HEK293 (cell line): ENCODE measurements around the gene PLAU.

Experiments
- GFI1B ChIP-seq: fragments of 450-650 bp; formaldehyde crosslinking; IDR thresholded peaks from 2 replicates; pipeline ENCODE4 v1.5.1; 2016; ENCODE audit warnings: missing biosample characterization, missing genetic modification characterization
- GLIS2 ChIP-seq: fragments of 450-650 bp; formaldehyde crosslinking; IDR thresholded peaks from 2 replicates; pipeline ENCODE4 v1.5.1; 2016; ENCODE audit warnings: missing biosample characterization, missing genetic modification characterization
- HIC1 ChIP-seq: fragments of 450-650 bp; formaldehyde crosslinking; IDR thresholded peaks from 2 replicates; pipeline ENCODE4 v1.5.1; 2016; ENCODE audit warnings: missing biosample characterization, missing genetic modification characterization
- HOXA7 ChIP-seq: sonication (generic); formaldehyde crosslinking; IDR thresholded peaks from 2 replicates; pipeline ENCODE4 v1.8.1; 2022; ENCODE audit warnings: missing genetic modification reagents, borderline replicate concordance
- SCRT1 ChIP-seq: fragments of 450-650 bp; formaldehyde crosslinking; IDR thresholded peaks from 2 replicates; pipeline ENCODE4 v1.5.1; 2016; ENCODE audit warnings: missing biosample characterization, missing genetic modification characterization, borderline replicate concordance
- ZBTB17 ChIP-seq: fragments of 450-650 bp; formaldehyde crosslinking; IDR thresholded peaks from 2 replicates; pipeline ENCODE4 v1.5.1; 2016; ENCODE audit warnings: missing biosample characterization, missing genetic modification characterization
- ZBTB44 ChIP-seq: fragments of 450-650 bp; IDR thresholded peaks from 2 replicates; pipeline ENCODE4 v1.5.1; 2018; ENCODE audit warnings: missing biosample characterization, mild to moderate bottlenecking, missing genetic modification characterization
- ZNF114 ChIP-seq: fragments of 450-650 bp; formaldehyde crosslinking; IDR thresholded peaks from 2 replicates; pipeline ENCODE4 v1.5.0; 2017; ENCODE audit warnings: missing biosample characterization, missing genetic modification characterization
- ZNF133 ChIP-seq: fragments of 450-650 bp; formaldehyde crosslinking; IDR thresholded peaks from 2 replicates; pipeline ENCODE4 v1.5.1; 2016; ENCODE audit warnings: missing biosample characterization, missing genetic modification characterization
- ZNF202 ChIP-seq: fragments of 450-650 bp; formaldehyde crosslinking; IDR thresholded peaks from 2 replicates; pipeline ENCODE4 v1.5.1; 2016; ENCODE audit warnings: missing biosample characterization, missing genetic modification characterization, borderline replicate concordance
- ZNF23 ChIP-seq: fragments of 450-650 bp; formaldehyde crosslinking; IDR thresholded peaks from 2 replicates; pipeline ENCODE4 v1.5.1; 2016; ENCODE audit warnings: missing biosample characterization, missing genetic modification characterization, borderline replicate concordance
- ZNF266 ChIP-seq: fragments of 450-650 bp; formaldehyde crosslinking; IDR thresholded peaks from 2 replicates; pipeline ENCODE4 v1.5.1; 2016; ENCODE audit warnings: missing biosample characterization, missing genetic modification characterization, low read depth
- ZNF302 ChIP-seq: fragments of 450-650 bp; formaldehyde crosslinking; IDR thresholded peaks from 2 replicates; pipeline ENCODE4 v1.5.1; 2016; ENCODE audit warnings: missing biosample characterization, missing genetic modification characterization, low read depth
- ZNF423 ChIP-seq: fragments of 450-650 bp; formaldehyde crosslinking; IDR thresholded peaks from 2 replicates; pipeline ENCODE4 v1.5.1; 2016; ENCODE audit warnings: missing biosample characterization, missing genetic modification characterization
- ZNF514 ChIP-seq: fragments of 450-650 bp; formaldehyde crosslinking; IDR thresholded peaks from 2 replicates; pipeline ENCODE4 v1.5.1; 2016; ENCODE audit warnings: missing biosample characterization, missing genetic modification characterization
- ZNF530 ChIP-seq: fragments of 450-650 bp; formaldehyde crosslinking; IDR thresholded peaks from 2 replicates; pipeline ENCODE4 v1.5.1; 2016; ENCODE audit warnings: low read depth, missing biosample characterization, missing genetic modification characterization
- ZNF548 ChIP-seq: fragments of 450-650 bp; formaldehyde crosslinking; IDR thresholded peaks from 2 replicates; pipeline ENCODE4 v1.5.1; 2016; ENCODE audit warnings: missing biosample characterization, missing genetic modification characterization
- ZNF549 ChIP-seq: fragments of 450-650 bp; IDR thresholded peaks from 2 replicates; pipeline ENCODE4 v1.5.1; 2018; ENCODE audit warnings: missing biosample characterization, missing genetic modification characterization, mild to moderate bottlenecking, inconsistent platforms, moderate library complexity
- ZNF624 ChIP-seq: fragments of 450-650 bp; formaldehyde crosslinking; IDR thresholded peaks from 2 replicates; pipeline ENCODE4 v1.5.1; 2017; ENCODE audit warnings: missing biosample characterization, missing genetic modification characterization
- ZNF629 ChIP-seq: fragments of 450-650 bp; formaldehyde crosslinking; IDR thresholded peaks from 2 replicates; pipeline ENCODE4 v1.5.1; 2017; ENCODE audit warnings: missing biosample characterization, missing genetic modification characterization
- ZNF645 ChIP-seq: fragments of 450-650 bp; formaldehyde crosslinking; IDR thresholded peaks from 2 replicates; pipeline ENCODE4; 2016; ENCODE audit warnings: missing biosample characterization, missing genetic modification characterization
- ZNF76 ChIP-seq: fragments of 450-650 bp; formaldehyde crosslinking; IDR thresholded peaks from 2 replicates; pipeline ENCODE4; 2016; ENCODE audit warnings: low read depth, missing biosample characterization, missing genetic modification characterization, borderline replicate concordance
- ZNF777 ChIP-seq: fragments of 450-650 bp; formaldehyde crosslinking; IDR thresholded peaks from 2 replicates; pipeline ENCODE4 v1.5.1; 2017; ENCODE audit warnings: missing biosample characterization, missing genetic modification characterization, borderline replicate concordance
- ZNF830 ChIP-seq: fragments of 450-650 bp; IDR thresholded peaks from 2 replicates; pipeline ENCODE4 v1.5.0; 2018; ENCODE audit warnings: missing biosample characterization, missing genetic modification characterization, low read depth, mild to moderate bottlenecking, moderate library complexity
- ZNF837 ChIP-seq: fragments of 450-650 bp; formaldehyde crosslinking; IDR thresholded peaks from 2 replicates; pipeline ENCODE4 v1.5.1; 2016; ENCODE audit warnings: missing biosample characterization, missing genetic modification characterization
- ZSCAN5A ChIP-seq: fragments of 450-650 bp; formaldehyde crosslinking; IDR thresholded peaks from 2 replicates; pipeline ENCODE4 v1.5.1; 2016; ENCODE audit warnings: missing biosample characterization, missing genetic modification characterization
- TF ChIP-seq, protein P1 (sequence below): fragments of 450-650 bp; formaldehyde crosslinking; IDR thresholded peaks from 2 replicates; pipeline ENCODE4 v1.5.1; 2017; ENCODE audit warnings: missing biosample characterization, missing genetic modification characterization
- TF ChIP-seq, protein P2 (sequence below): fragments of 450-650 bp; formaldehyde crosslinking; IDR thresholded peaks from 2 replicates; pipeline ENCODE4 v1.5.1; 2016; ENCODE audit warnings: missing biosample characterization, missing genetic modification characterization, borderline replicate concordance

The PLAU gene

GRCh38 chr10:73908853-73909539, 1.9 kb upstream of the PLAU start (continued):
- TF ChIP-seq ZNF114 (tag by site-specific recombination) (no peak), ZNF837 (tag by site-specific recombination) (no peak), ZNF549 (tag by site-specific recombination) (no peak), ZNF777 (tag by site-specific recombination) (no peak), HOXA7 (no peak), ZNF624 (tag by site-specific recombination) (no peak), ZSCAN5A (tag by site-specific recombination) (no peak), ZNF530 (tag by site-specific recombination) (no peak), ZNF302 (tag by site-specific recombination) (no peak), ZNF830 (no peak), ZBTB17 (tag by site-specific recombination) (peak; percentile 90), ZNF202 (no peak), ZNF423 (tag by site-specific recombination) (no peak), ZNF266 (no peak), ZNF645 (tag by site-specific recombination) (no peak), ZNF548 (tag by site-specific recombination) (no peak), SCRT1 (tag by site-specific recombination) (no peak), ZBTB44 (tag by site-specific recombination) (no peak), ZNF23 (tag by site-specific recombination) (no peak), ZNF76 (tag by site-specific recombination) (peak; percentile 39; the same call in 1 of the 2 replicates), ZNF133 (tag by site-specific recombination) (no peak), GFI1B (tag by site-specific recombination) (no peak), ZNF514 (tag by site-specific recombination) (no peak), ZNF629 (tag by site-specific recombination) (peak; percentile 95), HIC1 (peak; percentile 79), GLIS2 (peak; percentile 76)
- TF ChIP-seq, protein P1, sequence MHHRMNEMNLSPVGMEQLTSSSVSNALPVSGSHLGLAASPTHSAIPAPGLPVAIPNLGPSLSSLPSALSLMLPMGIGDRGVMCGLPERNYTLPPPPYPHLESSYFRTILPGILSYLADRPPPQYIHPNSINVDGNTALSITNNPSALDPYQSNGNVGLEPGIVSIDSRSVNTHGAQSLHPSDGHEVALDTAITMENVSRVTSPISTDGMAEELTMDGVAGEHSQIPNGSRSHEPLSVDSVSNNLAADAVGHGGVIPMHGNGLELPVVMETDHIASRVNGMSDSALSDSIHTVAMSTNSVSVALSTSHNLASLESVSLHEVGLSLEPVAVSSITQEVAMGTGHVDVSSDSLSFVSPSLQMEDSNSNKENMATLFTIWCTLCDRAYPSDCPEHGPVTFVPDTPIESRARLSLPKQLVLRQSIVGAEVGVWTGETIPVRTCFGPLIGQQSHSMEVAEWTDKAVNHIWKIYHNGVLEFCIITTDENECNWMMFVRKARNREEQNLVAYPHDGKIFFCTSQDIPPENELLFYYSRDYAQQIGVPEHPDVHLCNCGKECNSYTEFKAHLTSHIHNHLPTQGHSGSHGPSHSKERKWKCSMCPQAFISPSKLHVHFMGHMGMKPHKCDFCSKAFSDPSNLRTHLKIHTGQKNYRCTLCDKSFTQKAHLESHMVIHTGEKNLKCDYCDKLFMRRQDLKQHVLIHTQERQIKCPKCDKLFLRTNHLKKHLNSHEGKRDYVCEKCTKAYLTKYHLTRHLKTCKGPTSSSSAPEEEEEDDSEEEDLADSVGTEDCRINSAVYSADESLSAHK (tag by site-specific recombination), result peak; percentile 43; the same call in 1 of the 2 replicates
- TF ChIP-seq, protein P2, sequence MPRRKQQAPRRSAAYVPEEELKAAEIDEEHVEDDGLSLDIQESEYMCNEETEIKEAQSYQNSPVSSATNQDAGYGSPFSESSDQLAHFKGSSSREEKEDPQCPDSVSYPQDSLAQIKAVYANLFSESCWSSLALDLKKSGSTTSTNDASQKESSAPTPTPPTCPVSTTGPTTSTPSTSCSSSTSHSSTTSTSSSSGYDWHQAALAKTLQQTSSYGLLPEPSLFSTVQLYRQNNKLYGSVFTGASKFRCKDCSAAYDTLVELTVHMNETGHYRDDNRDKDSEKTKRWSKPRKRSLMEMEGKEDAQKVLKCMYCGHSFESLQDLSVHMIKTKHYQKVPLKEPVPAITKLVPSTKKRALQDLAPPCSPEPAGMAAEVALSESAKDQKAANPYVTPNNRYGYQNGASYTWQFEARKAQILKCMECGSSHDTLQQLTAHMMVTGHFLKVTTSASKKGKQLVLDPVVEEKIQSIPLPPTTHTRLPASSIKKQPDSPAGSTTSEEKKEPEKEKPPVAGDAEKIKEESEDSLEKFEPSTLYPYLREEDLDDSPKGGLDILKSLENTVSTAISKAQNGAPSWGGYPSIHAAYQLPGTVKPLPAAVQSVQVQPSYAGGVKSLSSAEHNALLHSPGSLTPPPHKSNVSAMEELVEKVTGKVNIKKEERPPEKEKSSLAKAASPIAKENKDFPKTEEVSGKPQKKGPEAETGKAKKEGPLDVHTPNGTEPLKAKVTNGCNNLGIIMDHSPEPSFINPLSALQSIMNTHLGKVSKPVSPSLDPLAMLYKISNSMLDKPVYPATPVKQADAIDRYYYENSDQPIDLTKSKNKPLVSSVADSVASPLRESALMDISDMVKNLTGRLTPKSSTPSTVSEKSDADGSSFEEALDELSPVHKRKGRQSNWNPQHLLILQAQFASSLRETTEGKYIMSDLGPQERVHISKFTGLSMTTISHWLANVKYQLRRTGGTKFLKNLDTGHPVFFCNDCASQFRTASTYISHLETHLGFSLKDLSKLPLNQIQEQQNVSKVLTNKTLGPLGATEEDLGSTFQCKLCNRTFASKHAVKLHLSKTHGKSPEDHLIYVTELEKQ (tag by site-specific recombination), result peak; percentile 71; the same call in 1 of the 2 replicates
